C4-2B (cell line): Measurements from ENCODE around the gene ZEB2.

Experiments
- H3K27ac ChIP-seq: fragments of 450-650 bp; 2 replicates; pipeline ENCODE4 v1.5.1; 2017
- ZFX ChIP-seq: fragments of 450-650 bp; IDR thresholded peaks from 2 replicates; pipeline ENCODE4 v1.6.1; 2017
- TF ChIP-seq, protein P1 (sequence below): fragments of 450-650 bp; conservative IDR thresholded peaks from 2 replicates; pipeline ENCODE4 v1.5.1; 2017; ENCODE audit warnings: mild to moderate bottlenecking

Gene ZEB2

GRCh38 chr2:144448389-144449027, 71.4 kb downstream of the ZEB2 start:
- TF ChIP-seq ZFX = no peak
- TF ChIP-seq, protein P1, sequence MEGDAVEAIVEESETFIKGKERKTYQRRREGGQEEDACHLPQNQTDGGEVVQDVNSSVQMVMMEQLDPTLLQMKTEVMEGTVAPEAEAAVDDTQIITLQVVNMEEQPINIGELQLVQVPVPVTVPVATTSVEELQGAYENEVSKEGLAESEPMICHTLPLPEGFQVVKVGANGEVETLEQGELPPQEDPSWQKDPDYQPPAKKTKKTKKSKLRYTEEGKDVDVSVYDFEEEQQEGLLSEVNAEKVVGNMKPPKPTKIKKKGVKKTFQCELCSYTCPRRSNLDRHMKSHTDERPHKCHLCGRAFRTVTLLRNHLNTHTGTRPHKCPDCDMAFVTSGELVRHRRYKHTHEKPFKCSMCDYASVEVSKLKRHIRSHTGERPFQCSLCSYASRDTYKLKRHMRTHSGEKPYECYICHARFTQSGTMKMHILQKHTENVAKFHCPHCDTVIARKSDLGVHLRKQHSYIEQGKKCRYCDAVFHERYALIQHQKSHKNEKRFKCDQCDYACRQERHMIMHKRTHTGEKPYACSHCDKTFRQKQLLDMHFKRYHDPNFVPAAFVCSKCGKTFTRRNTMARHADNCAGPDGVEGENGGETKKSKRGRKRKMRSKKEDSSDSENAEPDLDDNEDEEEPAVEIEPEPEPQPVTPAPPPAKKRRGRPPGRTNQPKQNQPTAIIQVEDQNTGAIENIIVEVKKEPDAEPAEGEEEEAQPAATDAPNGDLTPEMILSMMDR = no peak
- no peak overlapping the region for H3K27ac ChIP-seq

DNA sequence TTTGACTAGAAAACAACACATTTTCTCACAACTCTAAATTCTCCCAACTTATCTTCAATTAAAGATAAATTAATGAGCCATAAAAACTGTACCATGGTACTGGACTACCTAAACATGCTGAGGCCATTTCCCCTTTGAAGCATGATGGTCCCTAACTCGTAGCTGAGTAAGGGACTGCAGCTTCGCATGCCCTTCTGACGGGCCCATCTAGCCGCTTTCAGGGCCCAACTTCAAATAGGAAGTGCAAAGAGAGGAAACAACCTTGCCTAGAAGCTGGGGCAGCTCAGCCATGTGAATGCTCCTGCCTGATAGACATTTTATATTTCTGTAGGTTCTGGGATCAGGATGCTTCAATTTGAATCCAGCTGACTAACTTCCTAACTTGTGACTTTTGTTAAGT, 72.4 kb downstream of the ZEB2 start:
- no peak for TF ChIP-seq ZFX
- TF ChIP-seq, protein P1 = no peak
- H3K27ac ChIP-seq = no peak overlapping the region

GRCh38 chr2:144446136-144446535, 73.8 kb downstream of the ZEB2 start:
- no peak overlapping the region for H3K27ac ChIP-seq
- TF ChIP-seq ZFX = no peak
- TF ChIP-seq, protein P1 = no peak

DNA sequence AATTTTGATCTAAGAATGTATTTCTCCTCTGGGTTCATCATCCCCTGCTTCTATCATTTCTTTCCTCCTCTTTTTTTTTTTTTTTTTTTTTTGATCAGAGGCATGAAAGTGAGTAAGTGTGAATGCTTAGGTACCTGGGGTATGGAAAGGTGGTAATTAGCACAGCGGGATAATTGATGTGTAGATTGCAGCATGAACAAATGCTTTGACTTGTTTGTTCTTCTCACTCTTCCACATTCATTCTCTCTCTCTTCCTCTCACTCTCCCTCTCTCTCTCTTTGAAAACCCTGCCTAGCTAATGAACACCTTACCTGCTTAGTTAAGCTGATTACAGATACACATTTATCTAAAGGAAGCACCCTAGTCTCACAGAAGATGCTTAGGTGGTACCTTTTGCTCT, 74.7 kb downstream of the ZEB2 start:
- TF ChIP-seq, protein P1 = no peak
- no peak for TF ChIP-seq ZFX
- no peak overlapping the region for H3K27ac ChIP-seq

- H3K27ac ChIP-seq = no peak overlapping the region
- no peak for TF ChIP-seq ZFX
- TF ChIP-seq, protein P1 = no peak
These were observed 75.8 kb downstream of the ZEB2 start for GRCh38 chr2:144443837-144444817.

DNA sequence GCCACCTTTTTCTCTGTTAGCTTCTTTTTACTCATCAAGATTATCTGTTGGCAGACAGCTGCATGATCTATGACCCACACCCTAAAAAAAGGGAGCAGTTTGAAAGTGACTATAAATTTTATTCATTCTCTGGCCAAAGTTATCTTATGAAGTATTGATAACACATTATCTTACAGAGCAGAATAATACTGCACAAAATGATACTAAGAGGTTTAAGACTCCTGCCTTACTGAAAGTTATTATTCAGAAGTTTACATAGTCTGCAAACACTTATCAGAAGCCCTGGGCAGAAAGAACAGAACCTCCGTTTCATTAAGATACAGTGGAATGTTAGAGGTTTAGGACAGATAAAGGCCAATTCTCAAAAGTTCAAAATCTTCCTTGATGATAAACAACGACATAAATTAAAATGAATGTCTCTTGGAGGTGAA, 78.2 kb downstream of the ZEB2 start:
- TF ChIP-seq, protein P1 = no peak
- no peak for TF ChIP-seq ZFX
- H3K27ac ChIP-seq = no peak overlapping the region

- no peak overlapping the region for H3K27ac ChIP-seq
- TF ChIP-seq ZFX = no peak
- TF ChIP-seq, protein P1 = no peak
These were observed 79.9 kb downstream of the ZEB2 start for GRCh38 chr2:144439993-144440392.
